Activated T-cell treated with anti-CD3 and anti-CD28 coated beads for 4 hours (primary cell): ENCODE measurements around the gene FGF11.
"Not testable (repeated sequence)": the region's sequence is repeated elsewhere in the genome, so short reads cannot be mapped to it uniquely, and the experiment has no call there.

Experiments used
- DNase-seq: peaks from one replicate; pipeline ENCODE4 v3.0.0-alpha.2; 2020

FGF11 gene

DNA sequence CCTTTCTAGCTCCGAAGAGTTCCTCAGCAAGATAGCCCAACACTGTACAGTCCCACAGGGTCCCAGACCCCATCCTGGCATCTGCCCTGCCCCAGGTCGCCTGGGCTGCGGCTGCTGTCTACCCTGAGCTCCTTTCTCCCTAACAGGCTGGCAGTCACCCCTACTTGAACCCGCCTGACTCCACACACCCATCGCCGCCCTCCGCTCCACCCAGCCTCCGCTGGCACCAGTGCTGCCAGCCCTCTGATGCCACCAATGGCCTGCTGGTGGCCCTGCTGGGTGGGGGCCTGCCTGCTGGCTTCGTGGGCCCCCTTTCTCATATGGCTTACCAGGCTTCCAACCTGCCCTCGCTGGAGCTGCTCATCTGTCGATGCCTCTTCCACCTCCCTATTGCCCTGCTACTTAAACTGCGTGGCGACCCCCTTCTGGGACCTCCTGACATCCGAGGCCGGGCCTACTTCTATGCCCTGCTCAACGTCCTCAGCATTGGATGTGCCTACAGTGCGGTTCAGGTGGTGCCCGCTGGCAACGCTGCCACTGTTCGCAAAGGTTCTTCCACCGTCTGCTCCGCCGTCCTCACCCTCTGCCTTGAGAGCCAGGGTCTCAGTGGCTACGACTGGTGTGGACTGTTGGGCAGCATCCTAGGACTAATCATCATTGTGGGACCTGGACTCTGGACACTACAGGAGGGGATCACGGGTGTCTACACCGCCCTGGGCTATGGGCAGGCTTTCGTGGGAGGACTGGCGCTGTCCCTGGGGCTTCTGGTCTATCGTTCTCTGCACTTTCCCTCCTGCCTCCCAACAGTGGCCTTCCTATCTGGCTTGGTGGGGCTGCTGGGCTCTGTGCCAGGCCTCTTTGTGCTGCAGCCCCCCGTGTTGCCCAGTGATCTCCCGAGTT is 42.8 kb downstream of the FGF11 start:
- DNase-seq: not testable (repeated sequence)

DNA sequence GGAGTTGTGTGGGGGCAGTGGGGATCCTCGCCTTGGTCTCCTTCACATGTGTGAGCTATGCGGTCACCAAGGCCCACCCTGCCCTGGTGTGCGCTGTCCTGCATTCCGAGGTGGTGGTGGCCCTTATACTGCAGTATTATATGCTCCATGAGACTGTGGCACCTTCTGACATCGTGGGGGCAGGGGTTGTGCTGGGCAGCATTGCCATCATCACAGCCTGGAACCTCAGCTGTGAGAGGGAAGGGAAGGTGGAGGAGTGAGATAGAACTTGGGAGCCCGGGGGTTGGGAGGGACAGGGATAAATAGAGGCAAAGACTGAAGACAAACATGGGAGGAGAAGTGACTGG is 43.4 kb downstream of the FGF11 start:
- DNase-seq: not testable (repeated sequence)

DNA sequence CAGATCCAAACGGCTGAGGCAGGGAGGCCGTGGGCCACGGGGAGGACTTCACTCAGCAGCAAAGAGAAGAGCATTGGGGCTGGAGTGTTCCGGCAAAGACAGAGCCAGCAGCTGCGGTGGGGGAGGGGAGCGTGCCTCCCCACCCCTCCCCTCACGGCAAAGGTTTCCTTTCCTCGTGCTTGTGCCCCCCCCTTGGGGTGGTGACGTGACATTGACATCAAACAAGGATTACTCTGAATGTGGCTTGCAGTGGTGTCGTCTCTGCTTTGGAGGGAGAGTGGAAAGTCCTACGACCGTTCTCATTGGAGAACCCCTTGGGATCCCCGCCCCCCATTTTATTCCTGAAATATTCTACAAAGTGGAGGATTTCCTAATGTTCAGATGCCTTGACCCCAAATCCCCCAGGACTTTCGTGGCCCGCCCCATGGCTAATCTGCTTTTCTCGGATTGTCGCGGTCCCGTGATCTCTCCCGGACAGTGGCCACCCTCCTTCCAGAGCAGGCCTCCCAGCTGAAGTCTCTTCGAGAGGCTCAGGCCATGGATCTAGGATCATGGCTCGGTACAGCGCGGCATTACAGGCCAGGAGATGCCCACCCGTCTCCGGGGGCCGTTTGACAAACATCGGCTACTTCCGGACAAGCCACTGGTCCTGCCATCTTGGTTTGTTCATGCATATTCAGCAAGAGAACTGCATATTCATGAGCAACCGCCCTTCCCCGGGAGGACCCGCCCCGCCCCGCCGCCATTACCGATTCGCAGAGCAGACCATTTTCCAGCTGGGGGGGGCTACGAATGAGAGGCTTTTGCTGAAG is 44.1 kb downstream of the FGF11 start:
- peak; percentile 92 for DNase-seq

DNA sequence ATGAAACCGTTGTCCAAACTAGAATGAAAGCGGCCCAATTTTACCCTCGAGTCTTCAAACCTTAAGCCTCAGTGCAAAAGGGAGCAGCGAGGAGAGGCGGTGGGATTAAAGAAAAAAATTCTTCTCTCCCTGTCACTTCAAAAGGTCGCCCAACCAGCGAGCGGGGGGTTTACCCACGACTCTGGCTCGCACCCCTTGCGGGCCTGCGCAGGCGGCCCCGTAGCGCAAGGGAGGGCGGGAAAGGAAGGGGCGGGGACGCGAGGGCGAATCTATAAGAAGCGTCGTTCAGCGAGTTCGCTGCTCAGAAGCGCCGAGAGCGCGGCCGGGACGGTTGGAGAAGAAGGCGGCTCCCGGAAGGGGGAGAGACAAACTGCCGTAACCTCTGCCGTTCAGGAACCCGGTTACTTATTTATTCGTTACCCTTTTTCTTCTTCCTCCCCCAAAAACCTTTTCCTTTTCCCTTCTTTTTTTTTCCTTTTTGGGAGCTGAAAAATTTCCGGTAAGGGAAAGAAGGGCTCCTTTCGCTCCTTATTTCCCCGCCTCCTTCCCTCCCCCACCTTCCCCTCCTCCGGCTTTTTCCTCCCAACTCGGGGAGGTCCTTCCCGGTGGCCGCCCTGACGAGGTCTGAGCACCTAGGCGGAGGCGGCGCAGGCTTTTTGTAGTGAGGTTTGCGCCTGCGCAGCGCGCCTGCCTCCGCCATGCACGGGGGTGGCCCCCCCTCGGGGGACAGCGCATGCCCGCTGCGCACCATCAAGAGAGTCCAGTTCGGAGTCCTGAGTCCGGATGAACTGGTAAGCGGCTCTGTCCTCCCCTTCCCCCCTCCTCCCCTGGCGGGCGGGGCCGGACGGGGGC is 45.0 kb downstream of the FGF11 start, which contains the start of gene POLR2A:
POLR2A (plus strand) TSS at position 300 of the 852 bp plus-strand sequence.
- peak; percentile 98 for DNase-seq

DNA sequence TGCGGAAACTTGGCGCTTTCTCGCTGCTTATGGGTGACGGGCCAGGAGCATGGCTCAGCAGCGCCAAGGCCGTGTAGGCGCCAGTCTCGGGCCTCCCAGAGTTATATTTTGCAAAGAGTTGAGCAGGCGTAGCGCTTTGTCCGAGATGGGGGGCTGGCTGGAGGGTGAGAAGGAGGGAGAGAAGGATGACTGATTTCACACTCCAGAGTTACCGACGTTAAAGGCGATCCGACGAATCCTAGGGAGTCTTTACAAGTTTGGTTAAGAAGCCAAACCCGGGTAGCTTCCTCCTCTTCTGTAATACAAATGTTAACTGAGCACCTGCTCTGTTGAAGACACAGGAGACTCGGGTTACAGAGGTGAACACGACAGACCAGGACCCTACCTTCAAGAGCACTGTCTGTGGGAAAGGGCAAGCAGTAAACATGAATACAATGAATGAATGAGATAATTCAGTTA is 45.6 kb downstream of the FGF11 start:
- DNase-seq: no peak

DNA sequence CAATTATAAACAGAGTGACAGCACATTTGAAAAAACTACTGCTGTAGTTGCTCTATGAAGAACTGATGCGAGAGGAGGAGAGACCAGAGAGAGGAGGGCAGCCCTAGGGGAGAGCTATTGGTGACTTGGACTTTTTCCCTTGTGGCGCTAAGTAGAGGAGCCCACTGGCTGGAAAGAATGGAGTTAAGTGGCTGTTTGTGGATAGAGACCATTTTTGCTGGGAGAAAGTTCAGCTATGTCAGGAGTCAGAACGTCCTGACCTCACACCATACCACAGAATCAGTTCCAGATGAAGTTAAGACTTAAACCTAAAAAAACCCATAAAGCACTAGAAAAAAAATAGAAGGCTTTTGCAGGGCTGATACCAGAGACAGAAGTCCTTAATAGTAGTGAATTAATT is 46.9 kb downstream of the FGF11 start:
- DNase-seq: no peak

DNA sequence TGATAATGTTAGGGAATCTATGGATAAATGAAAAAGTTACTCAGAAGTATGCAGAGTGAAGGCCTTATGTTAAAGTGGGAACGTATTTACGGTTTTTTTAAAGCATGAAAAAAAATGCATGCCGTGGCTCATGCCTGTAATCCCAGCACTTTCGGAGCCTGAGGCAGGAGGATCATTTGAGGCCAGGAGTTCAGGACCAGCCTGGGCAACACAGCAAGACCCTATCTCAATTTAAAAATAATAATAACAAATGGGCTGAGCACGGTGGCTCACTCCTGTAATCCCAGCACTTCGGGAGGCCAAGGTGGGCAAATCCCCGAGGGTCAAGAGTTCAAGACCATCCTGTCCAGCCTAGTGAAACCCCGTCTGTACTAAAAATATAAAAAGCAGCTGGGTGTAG is 50.8 kb downstream of the FGF11 start:
- no peak for DNase-seq

DNA sequence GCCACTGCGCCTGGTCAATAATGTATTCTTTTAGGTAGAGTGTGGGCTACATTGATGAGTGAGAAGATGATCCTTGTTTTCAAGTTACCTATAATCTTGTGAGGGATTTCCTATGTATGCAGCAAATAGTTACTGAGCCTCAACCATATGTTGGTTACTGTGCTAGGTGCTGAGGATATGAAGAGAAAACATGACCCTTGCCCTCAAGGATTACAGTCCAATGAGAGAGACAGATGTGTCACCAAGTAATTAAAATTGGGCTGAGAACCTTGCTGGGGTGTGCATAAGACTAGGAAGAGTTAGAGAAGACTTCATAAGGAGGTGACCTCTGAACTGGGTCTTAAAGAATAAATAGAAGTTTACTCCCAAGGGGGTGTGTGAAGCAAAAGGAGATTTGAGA is 52.3 kb downstream of the FGF11 start:
- DNase-seq: no peak

DNA sequence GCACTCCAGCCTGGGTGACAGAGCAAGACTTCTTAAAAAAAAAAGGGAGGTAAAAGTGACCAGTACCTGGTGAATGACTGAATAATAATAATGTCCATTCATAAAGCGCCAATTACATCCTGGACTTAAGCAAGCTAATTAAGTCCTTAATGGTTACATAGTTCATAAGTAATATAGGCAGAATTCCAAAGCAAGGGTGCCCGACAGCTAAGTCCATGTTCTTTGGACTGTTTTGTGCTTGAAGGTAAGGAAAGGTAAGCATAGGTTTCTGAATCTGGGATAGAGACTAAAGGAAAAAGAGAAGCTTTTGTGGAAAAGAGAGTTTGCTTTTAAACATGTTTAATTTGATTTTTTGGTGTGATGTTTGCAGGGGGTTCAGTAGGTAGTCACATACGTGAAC is 54.6 kb downstream of the FGF11 start:
- no peak for DNase-seq
